IPS DF 4.7 (cell line): Measurements from ENCODE around the gene RRAS2.
"Not testable (repeated sequence)": the region's sequence is repeated elsewhere in the genome, so short reads cannot be mapped to it uniquely, and the experiment has no call there.

Experiments used
- DNase-seq: peaks from one replicate; pipeline ENCODE4 v3.0.0-alpha.2; 2013; ENCODE audit warnings: low spot score; ENCODE audit errors: extremely low read depth

The RRAS2 gene

DNA sequence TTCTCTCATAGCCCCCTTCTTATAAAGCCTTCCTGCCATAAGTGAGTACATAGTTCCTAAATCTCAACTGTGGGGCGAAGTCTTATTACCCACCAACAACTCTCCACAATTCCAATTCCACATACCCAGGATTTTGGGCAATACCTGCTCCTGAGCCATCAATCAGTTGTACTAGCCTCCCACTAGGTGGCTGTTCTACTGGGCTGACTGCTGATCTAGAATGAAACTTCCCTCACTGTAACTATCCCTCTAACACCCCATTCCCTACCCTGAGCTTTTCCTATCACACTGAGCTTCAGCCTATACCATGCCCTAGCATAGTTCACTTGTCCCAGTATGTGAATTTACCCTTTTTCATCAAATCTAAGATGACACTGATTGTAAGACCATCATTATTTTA is 52.5 kb downstream of the RRAS2 start:
- DNase-seq, result no peak

- DNase-seq, result no peak
Observed at GRCh38 chr11:14305649-14306048, 53.3 kb downstream of the RRAS2 start.

DNA sequence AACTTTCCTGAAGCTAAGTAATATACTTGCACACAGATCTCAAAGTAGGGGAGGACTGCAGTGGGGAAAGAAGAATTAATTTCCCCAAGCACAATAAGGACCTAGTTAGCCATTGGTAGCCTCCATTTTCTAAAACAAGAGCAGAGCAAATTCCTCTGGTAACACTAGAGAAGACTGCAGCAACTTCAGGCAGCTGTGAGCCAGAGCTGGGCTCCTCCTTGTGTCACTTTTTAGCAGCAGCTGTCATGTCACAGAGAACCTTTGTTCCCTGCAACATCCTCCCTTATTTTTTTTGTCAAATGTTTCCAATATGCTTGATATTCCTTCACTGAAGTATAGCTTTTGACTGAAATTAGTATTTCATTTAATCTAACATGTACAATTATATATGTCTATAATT is 54.4 kb downstream of the RRAS2 start:
- DNase-seq, result no peak

GRCh38 chr11:14300661-14301304 is 58.2 kb downstream of the RRAS2 start:
- no peak for DNase-seq

- DNase-seq, result no peak
Observed at GRCh38 chr11:14299921-14300320, 59.1 kb downstream of the RRAS2 start.

GRCh38 chr11:14290422-14290821 is 68.6 kb downstream of the RRAS2 start:
- no peak for DNase-seq

DNA sequence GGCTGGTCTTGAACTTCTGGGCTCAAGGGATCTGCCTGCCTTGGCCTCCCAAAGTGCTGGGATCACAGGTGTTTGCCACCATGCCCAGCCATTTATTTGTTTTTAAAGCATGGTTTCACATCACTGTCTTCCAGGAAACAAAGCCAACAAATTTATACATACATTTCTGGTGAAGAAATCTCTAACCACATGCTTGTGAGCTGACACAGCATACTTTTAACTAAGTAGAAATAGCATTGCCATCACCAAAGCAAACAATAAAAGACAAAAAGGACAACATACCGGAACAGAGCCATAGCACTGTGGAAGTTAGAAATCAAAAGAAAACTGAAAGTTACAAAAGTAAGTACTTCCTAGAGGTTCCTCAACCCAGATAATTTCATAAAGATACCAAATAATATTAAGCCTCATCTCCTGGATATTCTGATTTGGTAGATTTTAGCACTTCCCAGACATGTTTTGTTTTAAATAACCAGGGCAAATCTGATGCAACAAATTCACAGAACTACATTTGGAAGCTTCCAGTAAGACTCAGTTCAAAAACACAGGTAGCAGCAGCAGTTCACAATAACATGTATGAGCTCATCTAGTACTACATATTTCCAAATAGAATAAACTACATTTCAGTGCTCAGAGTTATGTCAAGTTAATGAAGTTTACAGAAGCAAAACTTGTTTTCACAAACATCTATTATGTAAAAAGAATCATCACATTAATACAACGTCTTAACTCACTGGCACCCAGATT is 70.6 kb downstream of the RRAS2 start:
- no peak for DNase-seq

- DNase-seq, result not testable (repeated sequence)
Observed at GRCh38 chr11:14278869-14279268, 80.1 kb downstream of the RRAS2 start.

DNA sequence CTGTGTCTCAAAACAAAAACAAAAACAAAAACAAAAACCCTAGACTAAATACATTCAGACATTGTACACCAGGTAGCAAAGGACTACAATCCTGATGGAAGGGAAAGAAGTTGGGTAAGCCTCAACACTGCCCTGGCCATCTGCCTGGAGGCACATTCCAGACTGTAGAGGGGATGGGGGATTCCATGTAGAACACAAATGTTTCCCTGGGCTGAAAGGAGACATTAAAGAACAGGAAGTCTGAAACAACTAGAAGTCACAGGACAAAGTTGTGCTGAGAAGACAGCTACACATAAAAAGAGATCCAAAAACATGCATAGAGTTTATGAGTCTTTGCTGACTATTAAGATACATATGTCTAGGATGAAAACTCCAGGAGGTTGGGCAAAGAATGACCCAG is 83.9 kb downstream of the RRAS2 start:
- no peak for DNase-seq

DNA sequence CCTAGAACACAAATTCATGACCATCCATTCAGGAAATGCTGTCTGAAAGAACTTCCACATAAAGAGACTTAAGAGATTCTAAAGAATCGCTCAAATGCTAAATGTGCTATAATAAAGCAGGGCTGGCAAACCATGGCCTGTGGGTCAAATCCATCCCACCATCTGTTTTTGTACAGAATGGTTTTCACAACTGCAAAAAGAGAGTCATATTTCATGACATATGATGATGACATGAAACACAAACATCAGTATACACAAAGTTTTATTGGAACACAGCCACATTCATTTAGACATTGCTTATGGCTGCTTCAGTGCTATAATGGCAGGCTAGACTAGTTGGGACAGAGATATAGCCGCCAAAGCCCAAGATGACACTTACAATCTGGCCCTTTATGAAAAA is 85.1 kb downstream of the RRAS2 start:
- no peak for DNase-seq

DNA sequence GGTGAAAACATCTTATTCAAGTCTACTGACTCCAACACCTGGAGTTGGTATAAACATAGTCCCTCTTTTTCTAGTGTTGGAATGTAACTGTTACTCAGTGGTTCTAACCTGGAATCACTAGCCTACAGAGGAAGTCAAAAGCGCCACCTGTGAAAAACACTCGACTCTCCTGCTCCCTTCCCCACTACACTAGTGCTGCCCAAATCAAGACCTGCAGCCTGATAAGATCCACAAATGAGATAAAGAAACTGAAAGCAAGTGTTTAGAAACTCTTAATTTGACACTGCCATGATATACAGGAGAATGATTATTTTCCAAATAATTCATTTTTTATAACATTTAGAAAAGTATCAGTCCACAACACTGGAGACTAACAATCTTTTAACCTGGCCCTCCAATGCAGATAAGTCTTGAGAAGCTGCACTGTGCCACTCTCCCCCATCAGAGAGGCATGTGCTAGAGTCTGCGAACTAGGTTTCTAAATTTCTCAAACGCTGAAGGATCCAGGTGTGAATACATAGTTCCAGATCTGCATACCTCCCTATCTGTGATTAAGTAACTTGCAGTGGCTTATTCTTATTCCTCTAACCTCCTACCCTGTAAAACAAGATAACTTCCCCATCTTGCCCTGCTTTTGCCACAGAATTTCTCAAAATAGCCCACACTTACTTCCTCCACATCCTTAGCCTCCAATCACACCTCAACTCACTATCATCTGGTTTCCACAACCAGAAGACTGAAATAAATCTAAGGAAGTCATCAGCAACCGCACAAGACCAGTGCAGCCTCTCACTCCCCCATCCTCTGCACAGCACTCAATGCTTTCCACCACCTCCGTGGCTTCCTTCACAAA is 88.1 kb downstream of the RRAS2 start:
- DNase-seq, result no peak

GRCh38 chr11:14269692-14270573 is 89.0 kb downstream of the RRAS2 start:
- no peak for DNase-seq

- no peak for DNase-seq
Observed at GRCh38 chr11:14267861-14268635, 90.9 kb downstream of the RRAS2 start.

GRCh38 chr11:14266622-14267021 is 92.4 kb downstream of the RRAS2 start:
- DNase-seq, result no peak

- DNase-seq, result no peak
Observed at GRCh38 chr11:14264966-14265365, 94.0 kb downstream of the RRAS2 start.

DNA sequence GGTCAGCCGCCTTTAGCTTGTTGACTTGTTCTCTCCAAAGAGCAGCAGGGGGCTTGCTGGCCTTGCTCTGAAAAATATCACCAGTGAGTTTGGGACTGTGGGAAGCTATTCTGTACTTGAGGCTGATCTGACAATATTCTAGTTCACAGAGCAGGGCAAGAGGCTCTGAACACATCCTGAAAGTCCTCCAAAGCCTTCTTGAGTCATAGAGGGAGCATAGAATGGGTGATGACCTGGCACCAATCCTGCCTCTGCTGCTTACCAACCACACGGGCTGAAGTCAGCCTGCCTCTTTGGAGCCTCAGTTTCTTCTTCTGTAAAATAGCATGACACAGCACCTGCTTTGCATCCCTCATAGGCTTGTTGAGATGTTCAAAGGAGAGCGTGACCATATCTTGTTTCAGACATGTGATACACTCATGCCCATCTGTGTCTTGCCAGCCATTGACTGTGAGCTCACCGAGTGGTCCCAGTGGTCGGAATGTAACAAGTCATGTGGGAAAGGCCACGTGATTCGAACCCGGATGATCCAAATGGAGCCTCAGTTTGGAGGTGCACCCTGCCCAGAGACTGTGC is 96.6 kb downstream of the RRAS2 start:
- no peak for DNase-seq

- DNase-seq, result no peak
Observed at GRCh38 chr11:14261066-14261465, 97.9 kb downstream of the RRAS2 start.

- no peak for DNase-seq
Observed at GRCh38 chr11:14259878-14260277, 99.1 kb downstream of the RRAS2 start.

DNA sequence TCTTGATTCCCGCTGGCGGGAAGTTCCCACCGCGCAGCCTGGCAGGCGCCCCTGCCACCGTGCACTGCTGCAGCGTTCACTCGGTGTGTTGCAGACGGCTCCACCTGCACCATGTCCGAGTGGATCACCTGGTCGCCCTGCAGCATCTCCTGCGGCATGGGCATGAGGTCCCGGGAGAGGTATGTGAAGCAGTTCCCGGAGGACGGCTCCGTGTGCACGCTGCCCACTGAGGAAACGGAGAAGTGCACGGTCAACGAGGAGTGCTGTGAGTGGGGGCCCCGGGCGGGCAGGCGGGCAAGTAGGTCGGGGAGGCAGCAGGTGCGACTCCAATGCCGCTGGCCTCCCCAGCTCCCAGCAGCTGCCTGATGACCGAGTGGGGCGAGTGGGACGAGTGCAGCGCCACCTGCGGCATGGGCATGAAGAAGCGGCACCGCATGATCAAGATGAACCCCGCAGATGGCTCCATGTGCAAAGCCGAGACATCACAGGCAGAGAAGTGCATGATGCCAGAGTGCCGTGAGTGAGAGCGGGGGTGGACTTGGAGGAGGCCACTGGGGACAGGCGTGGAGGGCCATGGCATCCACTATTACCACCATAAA is 99.7 kb downstream of the RRAS2 start:
- DNase-seq, result no peak
